HG03045 (cell line): Measurements from ENCODE around the gene DLST.
A peak's percentile ranks its signal among the peaks of the same experiment; 100 is the strongest.
"Not testable (repeated sequence)": the region's sequence is repeated elsewhere in the genome, so short reads cannot be mapped to it uniquely, and the experiment has no call there.

Source experiments
- ATAC-seq: cut with Tn5 transposase; IDR thresholded peaks from one replicate; pipeline ENCODE4 v1.9.1; 2021; ENCODE audit warnings: mild to moderate bottlenecking, moderate library complexity; ENCODE audit not compliant: unreplicated experiment

The DLST gene

GRCh38 chr14:74915826-74916225, 34.1 kb downstream of the DLST start:
- ATAC-seq: no peak

GRCh38 chr14:74917178-74917543, 35.4 kb downstream of the DLST start:
- no peak for ATAC-seq

- no peak for ATAC-seq
Measured at GRCh38 chr14:74917646-74918081, 35.9 kb downstream of the DLST start.

DNA sequence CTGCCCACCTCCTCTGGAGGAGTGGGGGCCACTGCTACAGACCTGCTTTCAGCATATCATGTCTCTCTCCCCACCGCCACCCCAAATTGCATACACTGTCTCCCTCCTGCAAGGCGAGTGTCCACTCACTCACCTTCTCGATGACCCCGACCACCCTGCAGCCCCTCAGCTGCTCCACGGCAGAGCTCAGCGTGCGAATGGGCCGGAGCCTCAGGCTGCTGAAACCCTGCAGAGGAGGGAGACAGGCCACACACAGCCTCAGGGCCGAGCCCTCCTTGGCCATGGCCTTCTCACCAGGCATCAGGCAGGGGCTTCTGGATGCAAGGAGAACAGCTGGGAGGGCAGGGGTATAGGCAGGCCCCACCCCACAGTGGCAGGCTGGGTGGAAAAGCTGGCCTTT, 36.7 kb downstream of the DLST start:
- ATAC-seq: no peak

DNA sequence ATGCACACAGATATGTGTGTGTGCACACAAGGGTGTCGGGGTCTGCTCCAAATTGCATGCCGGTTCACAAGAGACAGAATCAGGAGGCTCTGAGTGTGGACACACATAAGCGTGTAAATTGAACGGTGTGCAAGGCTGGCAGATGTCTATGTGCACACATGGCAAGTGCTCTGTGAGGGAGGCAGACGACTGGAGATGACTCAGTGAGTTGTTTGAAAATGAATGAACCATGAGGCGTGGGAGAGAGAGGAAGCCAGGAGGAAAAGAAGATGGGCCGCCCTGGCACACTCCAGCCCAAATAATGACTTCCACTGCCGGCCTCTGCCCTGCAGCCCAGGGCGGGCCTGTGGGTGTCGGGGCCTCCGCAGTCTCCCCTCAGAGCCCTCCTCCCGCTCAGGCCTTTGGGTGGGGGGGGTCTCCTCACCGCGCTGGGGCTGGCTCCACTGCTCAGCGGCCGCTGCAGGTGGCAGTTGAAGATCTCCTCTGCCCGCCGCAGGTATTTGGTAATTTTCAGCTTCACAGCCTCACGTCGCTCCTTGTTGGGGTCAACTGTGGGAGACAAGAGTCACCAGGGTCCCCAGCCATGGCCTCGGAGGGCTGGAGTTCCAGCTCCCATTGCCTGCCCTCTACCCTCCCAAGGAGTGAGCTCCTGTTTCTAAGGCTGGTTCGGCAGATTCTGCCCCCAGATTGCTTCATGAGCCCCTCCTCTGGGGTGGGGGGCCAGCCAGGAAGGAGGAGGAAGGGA, 37.9 kb downstream of the DLST start:
- no peak for ATAC-seq

DNA sequence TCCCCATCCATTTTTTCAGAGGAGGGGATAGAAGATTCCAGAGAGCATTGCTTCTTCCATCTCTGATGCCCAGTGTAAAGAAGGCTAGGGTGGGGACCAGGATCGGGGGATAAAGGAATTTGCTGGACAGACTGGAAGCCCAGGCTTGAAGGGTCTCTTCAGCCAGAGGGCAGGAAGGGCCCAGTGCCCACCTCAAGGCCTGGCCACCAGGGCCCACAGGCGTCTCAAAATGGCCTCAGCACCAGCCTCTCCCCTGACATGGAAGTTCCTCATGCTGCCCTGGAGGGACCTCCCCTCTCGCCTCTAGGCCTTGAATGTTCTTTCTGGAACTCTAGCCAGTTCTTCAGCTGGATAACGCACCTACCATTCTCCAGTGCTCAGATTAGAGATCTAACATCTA, 38.6 kb downstream of the DLST start:
- ATAC-seq: no peak

DNA sequence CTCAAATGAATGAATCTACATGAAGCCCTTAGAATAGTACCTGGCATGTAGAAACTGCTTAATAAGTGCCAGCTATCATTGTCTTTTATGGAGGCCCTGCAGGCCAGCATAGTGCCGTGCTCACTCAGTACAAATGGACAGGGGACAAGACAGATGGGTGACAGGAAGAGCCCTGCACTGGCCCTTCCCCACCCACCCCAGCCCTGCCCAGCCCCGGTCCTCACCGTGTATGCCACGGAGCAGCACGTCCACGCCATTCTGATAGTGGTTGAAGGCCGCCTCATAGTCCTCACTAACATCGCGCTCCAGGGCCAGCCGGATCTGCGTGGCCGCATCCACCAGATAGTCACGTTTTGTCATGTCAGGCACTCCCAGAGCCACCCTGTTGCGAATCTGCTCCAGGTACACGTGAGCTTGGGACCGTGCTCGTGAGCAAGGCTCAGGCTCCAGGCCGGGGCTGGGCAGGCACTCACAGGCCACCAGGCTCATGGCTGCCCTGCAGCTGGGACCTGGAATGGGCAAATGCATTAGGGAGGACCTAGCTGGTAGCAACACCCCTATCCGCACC, 39.4 kb downstream of the DLST start:
- ATAC-seq: no peak

- no peak for ATAC-seq
Measured at GRCh38 chr14:74921987-74922751, 40.5 kb downstream of the DLST start.

DNA sequence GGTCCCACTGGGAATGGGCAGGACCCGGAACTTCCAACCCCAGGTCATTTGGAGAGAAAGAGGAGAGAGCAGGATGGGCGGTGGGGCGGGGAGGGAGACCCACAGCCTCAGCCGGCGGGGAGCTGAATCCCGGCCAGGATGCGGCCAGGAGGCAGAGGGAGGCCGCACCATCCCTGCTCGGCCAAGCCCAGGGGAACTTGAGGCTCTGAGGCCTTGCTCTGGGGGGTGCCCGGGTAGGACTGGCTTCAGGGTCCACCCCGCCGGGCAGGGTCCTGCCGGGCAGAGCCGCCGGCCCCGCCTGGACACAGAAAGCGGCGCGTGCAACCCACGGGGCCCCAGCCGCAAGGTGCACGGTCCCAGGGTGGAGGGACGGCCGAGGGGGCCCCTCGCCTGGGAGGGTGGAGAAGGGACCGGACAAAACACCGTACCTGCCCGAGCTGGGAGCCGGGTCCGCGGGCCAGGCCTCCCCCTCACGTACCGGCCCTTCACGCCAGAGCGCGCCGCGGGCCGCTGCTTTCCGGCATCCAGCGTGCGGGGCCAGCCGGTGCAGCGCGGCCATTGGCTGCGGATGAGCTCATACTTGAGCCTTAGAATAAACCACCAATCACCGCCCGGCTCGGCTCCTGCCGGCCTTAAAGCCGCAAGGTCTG, 41.2 kb downstream of the DLST start, which contains the start of gene RPS6KL1:
Gene RPS6KL1, minus strand, starts transcription at position 509 of the 650 bp plus-strand sequence. CDS start 1,719 bp downstream, outside the sequence.
- peak; percentile 91 for ATAC-seq

DNA sequence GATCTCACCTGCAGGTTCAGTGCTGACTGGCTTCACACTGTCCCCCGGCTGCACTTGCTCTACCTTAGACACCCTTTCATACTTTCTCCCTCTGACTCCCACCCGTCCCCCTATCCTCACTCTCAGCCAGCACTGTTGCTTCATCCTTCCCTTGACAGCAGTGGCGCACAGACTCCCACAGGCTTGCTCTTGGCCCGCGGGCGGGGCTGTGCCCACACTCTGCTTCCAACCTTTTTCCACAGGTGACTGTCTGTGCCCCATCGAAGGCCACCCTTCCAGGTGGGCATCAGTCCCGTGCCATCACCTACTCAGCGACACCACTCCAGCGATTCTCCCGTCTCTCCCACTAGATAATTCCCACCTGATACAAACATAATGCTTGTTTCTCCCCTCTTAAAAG, 42.3 kb downstream of the DLST start:
- ATAC-seq: no peak

- no peak for ATAC-seq
Measured at GRCh38 chr14:74927225-74927624, 45.5 kb downstream of the DLST start.

- no peak for ATAC-seq
Measured at GRCh38 chr14:74929242-74929641, 47.5 kb downstream of the DLST start.

GRCh38 chr14:74931744-74932143, 50.0 kb downstream of the DLST start:
- not testable (repeated sequence) for ATAC-seq

- ATAC-seq: no peak
Measured at GRCh38 chr14:74932401-74932901, 50.7 kb downstream of the DLST start.

DNA sequence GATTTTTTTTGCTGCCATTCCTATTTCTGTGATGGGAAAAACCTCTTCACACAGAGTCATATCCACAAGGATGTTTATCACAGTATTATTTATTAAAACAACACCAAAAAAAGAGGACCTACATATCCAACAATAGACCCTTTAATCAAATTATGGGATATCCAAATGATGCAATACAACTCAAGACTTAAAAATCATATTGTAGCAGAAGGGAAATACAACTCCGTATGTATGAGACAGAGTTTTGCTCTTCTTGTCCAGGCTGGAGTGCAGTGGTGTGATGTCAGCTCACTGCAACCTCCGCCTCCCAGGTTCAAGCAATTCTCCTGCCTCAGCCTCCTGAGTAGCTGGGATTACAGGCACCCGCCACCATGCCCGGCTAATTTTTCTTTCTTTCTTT, 51.2 kb downstream of the DLST start:
- ATAC-seq: not testable (repeated sequence)

- no peak for ATAC-seq
Measured at GRCh38 chr14:74934041-74934440, 52.3 kb downstream of the DLST start.

- ATAC-seq: no peak
Measured at GRCh38 chr14:74934476-74935359, 53.0 kb downstream of the DLST start.

DNA sequence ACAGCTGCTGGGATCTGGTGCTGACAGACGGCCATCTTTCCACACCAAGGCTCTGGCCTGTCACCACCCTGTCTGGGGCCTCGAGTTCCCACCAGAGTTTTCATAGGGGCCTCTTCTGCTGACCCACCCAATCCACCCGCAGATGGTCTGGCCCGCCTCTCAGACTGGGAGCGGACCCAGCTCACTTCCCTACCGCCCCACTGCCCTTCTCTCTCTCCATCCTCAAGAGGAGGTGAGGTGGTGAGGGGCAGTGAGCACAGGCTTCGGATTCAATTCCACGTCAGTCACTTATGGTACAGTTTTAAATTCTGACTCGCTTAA, 53.6 kb downstream of the DLST start:
- no peak for ATAC-seq

GRCh38 chr14:74936151-74936550, 54.4 kb downstream of the DLST start:
- no peak for ATAC-seq

GRCh38 chr14:74936731-74937130, 55.0 kb downstream of the DLST start:
- no peak for ATAC-seq
